RWPE1 (cell line): Measurements from ENCODE around the gene OR1K1.

ENCODE experiments used
- CTCF ChIA-PET: fragments of 350-600 bp; sonication (Branson Sonifier 250); formaldehyde crosslinking; extraction: SDS; loops from one replicate; lab custom pipeline; 2021; lab: Yijun Ruan, JAX
- POLR2A ChIA-PET: fragments of 400-600 bp; formaldehyde crosslinking; extraction: SDS; loops from one replicate; lab custom pipeline; 2020; ENCODE audit warnings: antibody characterized with exemption; ENCODE audit not compliant: low non-redundant PET; lab: Yijun Ruan, JAX
- DNase-seq: peaks from one replicate; pipeline ENCODE4 v3.0.0; 2012; ENCODE audit warnings: low spot score
- H3K27ac ChIP-seq: fragments of 450-650 bp; 2 replicates; pipeline ENCODE4 v1.5.1; 2017
- CTCF ChIP-seq: fragments of 450-650 bp; conservative IDR thresholded peaks from 2 replicates; pipeline ENCODE4 v1.5.1; 2017; ENCODE audit warnings: low read depth, mild to moderate bottlenecking

OR1K1 gene

DNA sequence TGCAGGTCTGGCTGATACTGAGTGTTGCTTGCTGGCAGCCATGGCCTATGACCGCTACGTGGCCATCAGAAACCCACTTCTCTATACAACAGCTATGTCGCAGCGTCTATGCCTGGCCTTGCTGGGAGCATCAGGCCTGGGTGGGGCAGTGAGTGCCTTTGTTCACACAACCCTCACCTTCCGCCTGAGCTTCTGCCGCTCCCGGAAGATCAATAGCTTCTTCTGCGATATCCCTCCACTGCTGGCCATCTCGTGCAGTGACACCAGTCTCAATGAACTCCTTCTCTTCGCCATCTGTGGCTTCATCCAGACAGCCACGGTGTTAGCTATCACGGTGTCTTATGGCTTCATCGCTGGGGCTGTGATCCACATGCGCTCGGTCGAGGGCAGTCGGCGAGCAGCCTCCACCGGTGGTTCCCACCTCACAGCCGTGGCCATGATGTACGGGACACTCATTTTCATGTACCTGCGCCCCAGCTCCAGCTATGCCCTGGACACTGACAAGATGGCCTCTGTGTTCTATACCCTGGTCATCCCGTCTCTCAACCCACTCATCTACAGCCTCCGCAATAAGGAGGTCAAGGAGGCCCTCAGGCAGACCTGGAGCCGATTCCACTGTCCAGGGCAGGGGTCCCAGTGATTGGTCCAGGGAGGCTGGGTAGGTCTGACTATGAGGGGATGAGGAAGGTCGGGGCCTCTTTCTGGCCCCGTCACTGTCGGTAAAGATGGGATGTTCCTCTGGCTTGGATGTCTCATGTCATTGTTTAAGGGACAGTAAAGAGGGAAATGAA lies 10.5 kb upstream of the OR1K1 start:
- TF ChIP-seq CTCF, result no peak
- POLR2A ChIA-PET, result no interaction called here
- H3K27ac ChIP-seq, result no peak overlapping the region
- no peak for DNase-seq
- CTCF ChIA-PET, result no interaction called here

DNA sequence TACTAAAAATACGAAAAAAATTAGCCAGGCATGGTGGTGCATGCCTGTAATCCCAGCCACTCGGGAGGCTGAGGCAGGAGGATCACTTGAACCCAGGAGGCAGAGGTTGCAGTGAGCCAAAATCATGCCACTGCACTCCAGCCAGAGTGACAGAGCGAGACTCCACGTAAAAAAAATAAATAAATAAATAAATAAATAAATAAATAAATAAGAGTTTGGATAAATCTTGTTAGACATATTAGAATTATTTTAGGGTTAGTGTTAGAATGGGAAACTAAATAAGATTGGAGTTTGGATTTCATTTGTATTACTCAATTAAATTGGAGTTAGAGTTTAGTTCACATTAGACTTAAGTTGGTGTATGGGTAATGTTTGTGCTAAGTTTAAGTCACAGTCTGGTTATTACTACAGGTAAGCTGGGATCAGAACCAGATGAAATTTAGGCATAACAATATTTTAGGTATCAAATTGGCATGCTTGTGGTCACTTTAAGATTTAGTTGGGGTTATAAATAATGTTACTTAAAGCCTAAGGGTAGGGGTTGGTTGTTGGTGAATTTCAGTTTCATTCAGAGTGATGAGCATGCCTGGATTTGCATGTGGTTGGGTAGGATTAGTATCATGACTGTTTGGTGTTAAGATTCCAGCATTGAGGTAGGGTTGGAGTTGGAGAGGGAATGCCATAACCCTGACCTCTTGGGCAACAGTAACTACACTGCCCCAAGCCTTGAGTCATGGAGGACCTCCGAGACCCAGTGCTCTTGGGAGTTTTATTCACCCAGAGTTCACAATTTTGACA lies 7.9 kb upstream of the OR1K1 start:
- POLR2A ChIA-PET, result no interaction called here
- DNase-seq, result no peak
- no peak overlapping the region for H3K27ac ChIP-seq
- no peak for TF ChIP-seq CTCF
- CTCF ChIA-PET, result no interaction called here

GRCh38 chr9:122797316-122798063 lies 2.4 kb upstream of the OR1K1 start:
- POLR2A ChIA-PET, result no interaction called here
- CTCF ChIA-PET, result interaction anchor here (0.9 to 1.0 kb wide), 2 partner anchors 40 to 299 kb away, joined by 3 read pairs; no protein-coding TSS in a partner anchor
- no peak for DNase-seq
- no peak overlapping the region for H3K27ac ChIP-seq
- no peak for TF ChIP-seq CTCF

- CTCF ChIA-PET, result interaction anchor here (0.9 to 1.0 kb wide), 3 partner anchors 308 to 707 kb away, joined by 3 read pairs; no protein-coding TSS in a partner anchor
- TF ChIP-seq CTCF, result no peak
- no peak overlapping the region for H3K27ac ChIP-seq
- no peak for DNase-seq
- POLR2A ChIA-PET, result no interaction called here
Observed at GRCh38 chr9:122806661-122807060, 6.7 kb downstream of the OR1K1 start.

DNA sequence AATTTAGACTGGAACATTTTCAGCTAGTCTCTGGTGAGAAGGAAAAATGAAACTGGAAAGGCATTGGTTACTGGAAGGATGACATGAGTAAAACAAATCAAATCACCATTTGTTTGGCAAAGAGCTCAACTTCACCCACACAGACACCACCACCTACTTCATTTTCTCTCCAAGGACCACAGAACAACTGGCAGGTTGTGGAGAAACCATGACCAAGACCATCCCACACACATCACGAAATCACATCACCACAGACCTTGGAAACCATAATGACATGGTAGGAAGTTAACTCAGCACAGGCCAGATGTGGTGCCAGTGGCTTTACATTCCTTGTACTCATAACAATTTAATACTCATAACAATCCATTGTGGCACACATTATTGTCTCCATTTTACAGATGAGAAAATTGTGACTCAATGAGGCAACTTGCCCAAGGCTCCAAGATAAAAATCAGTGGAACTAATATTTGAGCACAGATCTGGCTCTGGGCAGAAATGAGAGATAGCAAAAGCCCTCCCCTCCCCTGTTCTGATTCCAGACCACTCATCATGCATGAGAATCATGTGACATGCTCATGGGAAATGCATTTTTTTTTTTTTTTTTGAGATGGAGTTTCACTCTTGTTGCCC lies 7.5 kb downstream of the OR1K1 start:
- no peak for TF ChIP-seq CTCF
- no peak for DNase-seq
- ChIA-PET POLR2A (no interaction called here), CTCF (interaction anchor here (1.0 to 1.5 kb wide), 3 partner anchors 309 to 708 kb away, joined by 3 to 5 read pairs (median 3); no protein-coding TSS in a partner anchor)
- H3K27ac ChIP-seq, result no peak overlapping the region
